HEK293 (cell line): Measurements from ENCODE around the gene ARHGAP15.

ENCODE experiments used
- IKZF3 ChIP-seq: fragments of 450-650 bp; IDR thresholded peaks from 2 replicates; pipeline ENCODE4 v1.5.0; 2018; ENCODE audit warnings: missing biosample characterization, mild to moderate bottlenecking, missing genetic modification characterization, moderate library complexity
- ZNF121 ChIP-seq: fragments of 450-650 bp; formaldehyde crosslinking; IDR thresholded peaks from 2 replicates; pipeline ENCODE4 v1.5.1; 2016; ENCODE audit warnings: missing biosample characterization, missing genetic modification characterization
- ZNF274 ChIP-seq, 2 experiments: fragments of 200-500 bp in 1 of 2; fragments of 450-650 bp in 1 of 2; sonication (Bioruptor generic) in 1 of 2; formaldehyde crosslinking in 1 of 2; IDR thresholded peaks; 2 replicates each; pipeline versions ENCODE4 v1.5.1 to v1.6.1; 2014 to 2016; ENCODE audit warnings: borderline replicate concordance in 1 of 2, inconsistent platforms in 1 of 2, low read length in 1 of 2, missing biosample characterization in 1 of 2, missing genetic modification characterization in 1 of 2
- ZNF501 ChIP-seq: fragments of 450-650 bp; formaldehyde crosslinking; IDR thresholded peaks from 2 replicates; pipeline ENCODE4 v1.5.1; 2016; ENCODE audit warnings: missing biosample characterization, missing genetic modification characterization

- no peak for TF ChIP-seq ZNF274 (IDR thresholded peaks at IDR 0.05; ENCODE audit: low read length)
- TF ChIP-seq ZNF274 (tag by site-specific recombination; IDR thresholded peaks at IDR 0.05; ENCODE audit: borderline replicate concordance) = no peak
- TF ChIP-seq ZNF121 = no peak
- no peak for TF ChIP-seq ZNF501 (tag by site-specific recombination)
- TF ChIP-seq IKZF3 (tag by site-specific recombination) = no peak
Observed at GRCh38 chr2:143476336-143477087, 347.3 kb downstream of the ARHGAP15 start.
